Suprapubic skin (tissue), 4 donors: Measurements from ENCODE around the gene INPP5F. TPM values are rescaled to one million over a fixed set of nuclear protein-coding genes. Genes with fewer than 3 reads are reported as not detected.

ENCODE experiments used
- DNase-seq, 2 donors: peaks; one replicate each; pipeline ENCODE4 v3.0.0-alpha.2; 2019; ENCODE audit warnings: low spot score in 2 of 2
- H3K27ac ChIP-seq: fragments of 200-600 bp; sonication (generic); one replicate; pipeline ENCODE4 v1.5.1; 2019
- H3K27me3 ChIP-seq: fragments of 200-600 bp; sonication (generic); one replicate; pipeline ENCODE4 v1.5.1; 2019
- H3K36me3 ChIP-seq: fragments of 200-600 bp; sonication (generic); one replicate; pipeline ENCODE4 v1.5.1; 2019
- H3K4me1 ChIP-seq: fragments of 200-600 bp; sonication (generic); one replicate; pipeline ENCODE4 v1.5.1; 2019
- H3K4me3 ChIP-seq: fragments of 200-600 bp; sonication (generic); one replicate; pipeline ENCODE4 v1.5.1; 2019; ENCODE audit warnings: mild to moderate bottlenecking
- H3K9me3 ChIP-seq: fragments of 200-600 bp; sonication (generic); one replicate; pipeline ENCODE4 v1.5.1; 2019
- EP300 ChIP-seq: sonication (generic); formaldehyde crosslinking; IDR thresholded peaks from one replicate; pipeline ENCODE4 v1.6.1; 2017; ENCODE audit warnings: antibody characterized with exemption
- POLR2A ChIP-seq, 2 donors: fragments of 450-650 bp; IDR thresholded peaks; one replicate each; pipeline ENCODE4 v1.6.1; 2017; ENCODE audit warnings: antibody characterized with exemption in 2 of 2, mild to moderate bottlenecking in 2 of 2, moderate library complexity in 2 of 2
- POLR2AphosphoS5 ChIP-seq, 3 donors: sonication (generic); formaldehyde crosslinking; IDR thresholded peaks; one replicate each; pipeline ENCODE4 v1.6.1; 2017; ENCODE audit warnings: antibody characterized with exemption in 3 of 3
- WGBS: methylation state at CpG from one replicate; pipeline ENCODE4 v1.1.5; 2018; 5-methylcytosine and 5-hydroxymethylcytosine counted together
- total RNA-seq, 4 donors: library from RNA; depleted of rRNA; stranded (reverse); fragments of >200 nt; gene quantifications; one replicate each; pipeline ENCODE4 v1.1.0, GENCODE V29; 2016
- TF ChIP-seq, protein P1 (sequence below), 2 donors: fragments of 200-600 bp in 1 of 2; fragments of 450-650 bp in 1 of 2; sonication (generic) in 1 of 2; IDR thresholded peaks; one replicate each; pipeline ENCODE4 v1.5.1; 2016 to 2019; ENCODE audit warnings: antibody characterized with exemption in 2 of 2, mild to moderate bottlenecking in 1 of 2, moderate library complexity in 1 of 2

Gene INPP5F
- total RNA-seq, 4 donors from 2014 or later, result 16.1 to 38.6 (median 19.3) TPM

DNA sequence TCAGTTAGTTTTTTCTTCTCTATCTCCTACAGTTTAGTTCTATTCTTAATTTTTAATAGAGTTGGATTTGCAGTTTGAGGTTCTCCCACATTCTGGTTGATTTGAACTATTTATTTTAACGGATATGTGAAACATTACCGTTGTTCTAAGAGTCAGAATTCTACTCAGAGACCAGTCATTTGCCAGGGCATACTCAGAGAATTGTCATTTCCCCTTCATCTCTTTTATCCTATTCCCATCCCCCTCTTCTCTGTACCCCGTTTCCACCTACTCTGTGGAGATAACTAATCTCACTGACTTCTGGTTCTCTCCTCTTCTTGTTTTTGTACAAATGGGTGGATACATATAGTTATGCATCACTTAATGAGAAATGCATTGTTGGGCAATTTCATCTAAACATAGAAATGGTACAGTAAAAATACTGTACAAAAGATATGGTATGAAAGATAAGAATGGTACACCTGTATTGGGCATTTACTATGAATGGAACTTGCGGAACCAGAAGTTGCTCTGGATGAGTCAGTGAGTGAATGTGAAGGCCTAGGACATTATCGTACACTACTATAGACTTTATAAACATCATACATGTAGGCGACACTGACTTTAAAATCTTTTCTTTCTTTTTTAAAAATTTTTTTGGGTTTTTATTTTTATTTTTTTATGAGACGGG lies 53.1 kb downstream of the INPP5F start:
- Histone ChIP-seq H3K27ac (no peak overlapping the region), H3K27me3 (no peaks in the 10 kb centered on the region), H3K4me1 (no peaks in the 10 kb centered on the region), H3K9me3 (no peaks in the 10 kb centered on the region), H3K36me3 (no peaks in the 10 kb centered on the region), H3K4me3 (no peak overlapping the region)
- DNase-seq, result no peak
- no peak for TF ChIP-seq POLR2A (IDR thresholded peaks at IDR 0.05)
- WGBS, result 80% methylated on average over 7 of the region's 7 CpGs

DNA sequence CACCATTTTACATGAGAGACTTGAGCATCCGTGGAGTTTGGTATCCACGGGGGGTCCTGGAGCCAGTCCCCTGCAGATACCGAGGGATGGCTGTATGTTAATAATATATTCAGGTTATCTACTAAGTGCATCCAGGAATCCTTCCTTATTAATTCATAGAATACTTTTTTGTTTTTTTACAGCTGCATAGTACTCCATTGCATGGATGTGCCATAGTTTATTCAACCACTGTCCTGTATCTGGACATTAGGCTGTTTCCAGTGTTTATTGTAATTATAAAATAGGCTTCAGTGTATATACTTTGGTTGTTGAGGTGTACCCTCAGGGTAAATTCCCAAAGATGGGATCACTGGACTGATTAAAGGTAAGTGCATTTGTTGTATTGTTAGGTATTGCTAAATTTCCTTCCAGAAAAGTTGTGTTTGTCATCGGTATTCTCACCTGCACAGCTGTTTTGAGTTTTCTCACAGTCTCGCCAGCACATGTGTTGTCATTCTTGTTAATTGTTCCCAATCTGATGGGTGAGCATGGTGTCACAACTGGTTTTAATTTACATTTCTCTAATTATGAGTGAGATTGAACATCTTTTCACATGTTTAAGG lies 55.1 kb downstream of the INPP5F start:
- no peaks in the 10 kb centered on the region for H3K27me3 ChIP-seq
- no peaks in the 10 kb centered on the region for H3K36me3 ChIP-seq
- H3K4me1 ChIP-seq, result no peaks in the 10 kb centered on the region
- H3K4me3 ChIP-seq, result no peak overlapping the region
- no peak overlapping the region for H3K27ac ChIP-seq
- no peaks in the 10 kb centered on the region for H3K9me3 ChIP-seq
- DNase-seq, result no peak
- 96% methylated on average over 5 of the region's 5 CpGs for WGBS
- no peak for TF ChIP-seq EP300

DNA sequence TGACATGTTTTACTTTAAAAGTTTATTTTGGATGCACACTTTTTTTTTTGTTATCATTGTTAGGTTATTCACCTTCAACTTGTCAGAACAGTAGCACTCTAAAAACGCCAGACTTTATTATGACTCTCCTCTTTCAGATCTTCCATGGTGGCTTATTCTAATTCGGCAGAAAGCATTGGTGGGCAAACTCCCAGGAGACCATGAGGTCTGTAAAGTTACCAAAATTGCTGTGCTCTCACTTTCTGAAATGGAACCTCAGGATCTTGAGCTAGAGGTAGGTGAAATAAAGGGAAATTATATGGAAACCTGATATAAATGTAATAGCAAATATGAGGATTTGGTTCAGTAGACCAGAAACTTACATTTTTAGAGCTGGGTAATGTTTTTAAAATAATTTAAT lies 55.6 kb downstream of the INPP5F start:
- Histone ChIP-seq H3K4me3 (no peak overlapping the region), H3K27ac (no peak overlapping the region), H3K27me3 (no peaks in the 10 kb centered on the region), H3K9me3 (no peaks in the 10 kb centered on the region), H3K36me3 (no peaks in the 10 kb centered on the region), H3K4me1 (no peaks in the 10 kb centered on the region)
- TF ChIP-seq POLR2A (IDR thresholded peaks at IDR 0.05), result no peak
- no peak for TF ChIP-seq EP300
- TF ChIP-seq, protein P1, sequence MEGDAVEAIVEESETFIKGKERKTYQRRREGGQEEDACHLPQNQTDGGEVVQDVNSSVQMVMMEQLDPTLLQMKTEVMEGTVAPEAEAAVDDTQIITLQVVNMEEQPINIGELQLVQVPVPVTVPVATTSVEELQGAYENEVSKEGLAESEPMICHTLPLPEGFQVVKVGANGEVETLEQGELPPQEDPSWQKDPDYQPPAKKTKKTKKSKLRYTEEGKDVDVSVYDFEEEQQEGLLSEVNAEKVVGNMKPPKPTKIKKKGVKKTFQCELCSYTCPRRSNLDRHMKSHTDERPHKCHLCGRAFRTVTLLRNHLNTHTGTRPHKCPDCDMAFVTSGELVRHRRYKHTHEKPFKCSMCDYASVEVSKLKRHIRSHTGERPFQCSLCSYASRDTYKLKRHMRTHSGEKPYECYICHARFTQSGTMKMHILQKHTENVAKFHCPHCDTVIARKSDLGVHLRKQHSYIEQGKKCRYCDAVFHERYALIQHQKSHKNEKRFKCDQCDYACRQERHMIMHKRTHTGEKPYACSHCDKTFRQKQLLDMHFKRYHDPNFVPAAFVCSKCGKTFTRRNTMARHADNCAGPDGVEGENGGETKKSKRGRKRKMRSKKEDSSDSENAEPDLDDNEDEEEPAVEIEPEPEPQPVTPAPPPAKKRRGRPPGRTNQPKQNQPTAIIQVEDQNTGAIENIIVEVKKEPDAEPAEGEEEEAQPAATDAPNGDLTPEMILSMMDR (IDR thresholded peaks at IDR 0.05), result no peak
- no peak for TF ChIP-seq POLR2AphosphoS5 (IDR thresholded peaks at IDR 0.05)
- DNase-seq, result no peak
- WGBS, result 79% methylated on average over 2 of the region's 2 CpGs

DNA sequence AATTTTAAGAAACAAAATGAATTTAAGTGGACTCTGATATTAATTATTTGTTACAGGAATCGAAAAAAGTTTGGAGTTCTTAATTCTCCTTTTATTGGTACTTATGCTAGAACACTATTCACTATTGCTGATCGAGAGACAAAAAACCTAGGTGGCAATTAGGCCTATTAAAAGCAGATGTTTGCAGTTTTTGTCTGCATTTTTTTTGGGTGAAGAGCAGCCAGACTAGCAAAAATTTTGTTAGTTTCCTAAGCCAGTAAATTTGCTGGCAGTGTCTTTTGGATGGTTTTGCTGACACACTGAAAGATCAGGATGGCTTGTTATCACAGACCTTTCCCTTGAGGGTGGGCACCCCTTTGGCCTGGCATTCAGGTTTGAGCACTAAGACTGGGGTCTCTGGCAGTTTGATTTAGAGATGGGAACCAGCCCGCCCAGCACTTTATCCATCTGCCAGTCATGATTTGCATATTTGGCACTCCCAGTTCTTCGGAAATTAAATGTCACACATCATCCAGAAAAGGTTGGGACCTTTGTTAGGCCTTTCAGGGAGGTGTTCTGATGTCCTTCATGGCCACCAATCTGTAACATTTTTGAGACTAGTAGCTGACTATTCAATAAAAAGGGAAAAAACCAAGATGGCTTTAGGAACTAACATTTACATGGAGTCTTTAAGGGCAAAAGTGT lies 57.3 kb downstream of the INPP5F start:
- no peaks in the 10 kb centered on the region for H3K36me3 ChIP-seq
- TF ChIP-seq POLR2AphosphoS5 (IDR thresholded peaks at IDR 0.05), result no peak
- TF ChIP-seq, protein P1 (IDR thresholded peaks at IDR 0.05), result no peak
- TF ChIP-seq EP300, result no peak
- TF ChIP-seq POLR2A (IDR thresholded peaks at IDR 0.05), result no peak
- no peaks in the 10 kb centered on the region for H3K9me3 ChIP-seq
- H3K4me1 ChIP-seq, result no peaks in the 10 kb centered on the region
- no peak for DNase-seq
- no peak overlapping the region for H3K27ac ChIP-seq
- H3K4me3 ChIP-seq, result no peak overlapping the region
- 74% methylated on average over 4 of the region's 4 CpGs for WGBS
- no peaks in the 10 kb centered on the region for H3K27me3 ChIP-seq

DNA sequence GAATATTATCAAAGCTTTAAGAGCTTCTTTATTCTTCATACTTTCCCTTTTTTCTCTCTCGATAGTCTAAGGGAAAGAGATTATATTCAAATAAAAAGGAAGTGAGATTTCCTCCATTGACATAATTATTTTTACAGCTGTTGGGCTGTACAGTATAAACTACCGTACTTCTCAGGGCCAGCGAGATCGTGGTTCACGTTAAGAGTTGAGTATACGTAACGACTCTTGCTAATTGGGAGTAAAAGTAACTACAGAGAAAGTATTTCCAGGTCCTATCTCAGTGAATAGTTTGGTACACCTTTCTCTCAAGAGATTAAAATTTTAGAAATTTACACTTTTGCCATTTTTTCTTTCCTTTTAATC lies 57.8 kb downstream of the INPP5F start:
- no peak for DNase-seq
- Histone ChIP-seq H3K9me3 (no peaks in the 10 kb centered on the region), H3K27me3 (no peaks in the 10 kb centered on the region), H3K27ac (no peak overlapping the region), H3K4me1 (no peaks in the 10 kb centered on the region), H3K36me3 (no peaks in the 10 kb centered on the region), H3K4me3 (no peak overlapping the region)
- TF ChIP-seq, protein P1 (IDR thresholded peaks at IDR 0.05), result no peak
- TF ChIP-seq POLR2A (IDR thresholded peaks at IDR 0.05) (no peak), POLR2AphosphoS5 (IDR thresholded peaks at IDR 0.05) (no peak), EP300 (no peak)
- WGBS, result 81% methylated on average over 7 of the region's 7 CpGs

DNA sequence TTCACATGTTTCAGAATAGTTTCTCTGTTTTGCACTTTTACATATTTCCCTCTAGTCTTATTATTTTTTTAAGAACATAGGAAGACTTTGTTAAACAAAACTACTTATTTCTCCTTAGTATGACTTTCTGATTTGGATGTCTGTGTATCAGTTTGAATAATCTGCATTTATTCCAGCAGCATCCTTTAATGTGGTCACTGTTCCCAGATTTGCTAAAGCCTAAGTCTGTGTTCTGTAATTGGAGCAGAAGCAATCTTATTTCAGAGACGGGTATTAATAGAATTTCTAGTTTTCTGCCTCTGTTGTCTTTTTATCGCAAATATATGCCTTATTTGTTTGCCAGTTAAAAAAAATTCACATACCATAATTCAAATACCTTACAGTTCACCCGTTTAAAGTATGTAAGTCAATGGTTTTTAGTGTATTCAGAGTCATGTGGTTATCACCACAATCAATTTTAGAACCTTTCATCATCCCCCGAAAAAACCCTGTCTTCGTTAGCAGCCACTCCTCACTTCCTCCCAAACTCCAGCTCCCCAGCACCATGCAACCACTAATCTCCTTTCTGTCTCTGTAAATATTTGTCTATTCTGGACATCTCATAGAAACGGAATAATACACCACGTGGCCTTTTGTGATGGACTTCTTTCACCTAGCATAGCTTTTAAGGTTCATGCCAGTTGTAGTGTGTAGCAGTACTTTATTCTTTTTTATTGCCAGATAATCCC lies 58.7 kb downstream of the INPP5F start:
- Histone ChIP-seq H3K36me3 (no peaks in the 10 kb centered on the region), H3K27ac (no peak overlapping the region), H3K4me1 (no peaks in the 10 kb centered on the region), H3K9me3 (no peaks in the 10 kb centered on the region), H3K27me3 (no peaks in the 10 kb centered on the region), H3K4me3 (no peak overlapping the region)
- no peak for DNase-seq
- TF ChIP-seq POLR2A (IDR thresholded peaks at IDR 0.05), result no peak
- no peak for TF ChIP-seq POLR2AphosphoS5 (IDR thresholded peaks at IDR 0.05)
- TF ChIP-seq, protein P1 (IDR thresholded peaks at IDR 0.05), result no peak
- TF ChIP-seq EP300, result no peak
- 72% methylated on average over 7 of the region's 7 CpGs for WGBS
